MM.1S (cell line): Measurements from ENCODE around the gene CNTNAP2.

Experiments used
- DNase-seq: peaks from one replicate; pipeline ENCODE4 v3.0.0-alpha.2; 2015
- H2AFZ ChIP-seq: fragments of 300-600 bp; sonication (generic); 2 replicates; pipeline ENCODE4 v1.6.0; 2016; ENCODE audit warnings: antibody characterized with exemption, low read length
- H3F3A ChIP-seq: fragments of 300-600 bp; sonication (generic); 2 replicates; pipeline ENCODE4 v1.6.1; 2016; ENCODE audit warnings: mild to moderate bottlenecking, antibody characterized with exemption, low read length, moderate library complexity, mixed read lengths; ENCODE audit not compliant: insufficient read depth
- H3K27ac ChIP-seq: fragments of 300-600 bp; sonication (generic); 2 replicates; pipeline ENCODE4 v1.5.1; 2016; ENCODE audit warnings: mild to moderate bottlenecking, low read length
- H3K27me3 ChIP-seq: fragments of 300-600 bp; sonication (generic); replicated peaks from 2 replicates; pipeline ENCODE4 v1.6.0; 2016; ENCODE audit warnings: low read length; ENCODE audit not compliant: insufficient read depth
- H3K36me3 ChIP-seq: fragments of 300-600 bp; sonication (generic); replicated peaks from 2 replicates; pipeline ENCODE4 v1.6.1; 2016; ENCODE audit warnings: mild to moderate bottlenecking, low read length, mixed read lengths; ENCODE audit not compliant: insufficient read depth
- H3K4me1 ChIP-seq: fragments of 300-600 bp; sonication (generic); 2 replicates; pipeline ENCODE4 v1.6.1; 2016; ENCODE audit warnings: low read length, mixed read lengths
- H3K4me2 ChIP-seq: fragments of 300-600 bp; sonication (generic); 2 replicates; pipeline ENCODE4 v1.6.0; 2016; ENCODE audit warnings: low read depth, low read length
- H3K4me3 ChIP-seq: fragments of 300-600 bp; sonication (generic); 2 replicates; pipeline ENCODE4 v1.5.1; 2016; ENCODE audit warnings: low read length, mixed read lengths
- H3K79me2 ChIP-seq: fragments of 300-600 bp; sonication (generic); 2 replicates; pipeline ENCODE4 v1.6.1; 2016; ENCODE audit warnings: mixed run types, low read length, mixed read lengths
- H3K9ac ChIP-seq: fragments of 300-600 bp; sonication (generic); 2 replicates; pipeline ENCODE4 v1.6.1; 2016; ENCODE audit warnings: low read length, mixed read lengths
- H3K9me2 ChIP-seq: fragments of 300-600 bp; sonication (generic); replicated peaks from 2 replicates; pipeline ENCODE4 v1.6.1; 2016; ENCODE audit warnings: mild to moderate bottlenecking, low read length, mixed read lengths; ENCODE audit not compliant: insufficient read depth
- H3K9me3 ChIP-seq: fragments of 300-600 bp; sonication (generic); replicated peaks from 2 replicates; pipeline ENCODE4 v1.6.1; 2016; ENCODE audit warnings: mild to moderate bottlenecking, low read length, mixed read lengths; ENCODE audit not compliant: insufficient read depth
- H4K20me1 ChIP-seq: fragments of 300-600 bp; sonication (generic); 2 replicates; pipeline ENCODE4 v1.6.1; 2016; ENCODE audit warnings: mild to moderate bottlenecking, low read length, moderate library complexity, mixed read lengths; ENCODE audit not compliant: insufficient read depth
- CTCF ChIP-seq: fragments of 300-600 bp; sonication (generic); IDR thresholded peaks from 2 replicates; pipeline ENCODE4 v1.5.1; 2016; ENCODE audit warnings: antibody characterized with exemption, low read length, mixed read lengths
- EZH2 ChIP-seq: fragments of 300-600 bp; sonication (generic); optimal IDR thresholded peaks from 2 replicates; pipeline ENCODE3; 2017; ENCODE audit warnings: low read depth, mild to moderate bottlenecking, antibody characterized with exemption, low read length, mixed read lengths
- EZH2phosphoT487 ChIP-seq: fragments of 300-600 bp; sonication (generic); IDR thresholded peaks from 2 replicates; pipeline ENCODE4 v1.6.1; 2018; ENCODE audit warnings: antibody characterized with exemption, low read length

CNTNAP2 gene

GRCh38 chr7:148204639-148205304 lies 2088.2 kb downstream of the CNTNAP2 start:
- H3K27me3 ChIP-seq = no peaks in the 10 kb centered on the region
- H3K79me2 ChIP-seq = no peaks in the 10 kb centered on the region
- no peaks in the 10 kb centered on the region for H4K20me1 ChIP-seq
- no peaks in the 10 kb centered on the region for H3F3A ChIP-seq
- no peaks in the 10 kb centered on the region for H3K4me1 ChIP-seq
- H3K27ac ChIP-seq = no peak overlapping the region
- no peaks in the 10 kb centered on the region for H3K9me3 ChIP-seq
- H3K9me2 ChIP-seq = no peaks in the 10 kb centered on the region
- no peak for TF ChIP-seq EZH2phosphoT487
- TF ChIP-seq CTCF = no peak
- TF ChIP-seq EZH2 = no peak
- H3K4me2 ChIP-seq = no peak overlapping the region
- no peak overlapping the region for H2AFZ ChIP-seq
- no peak overlapping the region for H3K9ac ChIP-seq
- H3K36me3 ChIP-seq = no peaks in the 10 kb centered on the region
- H3K4me3 ChIP-seq = no peak overlapping the region
- no peak for DNase-seq

GRCh38 chr7:148209643-148210190 lies 2093.1 kb downstream of the CNTNAP2 start:
- Histone ChIP-seq H3K27me3 (no peaks in the 10 kb centered on the region), H3K79me2 (no peaks in the 10 kb centered on the region)
- TF ChIP-seq EZH2phosphoT487 (no peak), EZH2 (no peak), CTCF (no peak)

GRCh38 chr7:148210804-148211325 lies 2094.3 kb downstream of the CNTNAP2 start:
- Histone ChIP-seq H3K27ac (no peak overlapping the region), H3K9me3 (no peaks in the 10 kb centered on the region), H3K4me2 (no peak overlapping the region), H3F3A (no peaks in the 10 kb centered on the region), H3K4me1 (no peaks in the 10 kb centered on the region; the same call in 1 of the 2 replicates), H3K27me3 (no peaks in the 10 kb centered on the region), H3K9me2 (no peaks in the 10 kb centered on the region), H2AFZ (0 out of 2 replicates have a peak overlapping the region, but pooled peaks have one; percentile 2), H3K36me3 (no peaks in the 10 kb centered on the region), H3K9ac (no peak overlapping the region), H4K20me1 (no peaks in the 10 kb centered on the region), H3K4me3 (no peak overlapping the region), H3K79me2 (no peaks in the 10 kb centered on the region)
- TF ChIP-seq EZH2 = no peak
- no peak for TF ChIP-seq CTCF
- no peak for TF ChIP-seq EZH2phosphoT487
- no peak for DNase-seq

More at GRCh38 chr7:148209643-148210190, 2093.1 kb downstream of the CNTNAP2 start:
- no peak overlapping the region for H3K9ac ChIP-seq
- H3K36me3 ChIP-seq = no peaks in the 10 kb centered on the region
- H3K4me3 ChIP-seq = no peak overlapping the region
- H3K27ac ChIP-seq = no peak overlapping the region
- DNase-seq = no peak
- H2AFZ ChIP-seq = no peak overlapping the region
- H3K4me2 ChIP-seq = no peak overlapping the region
- H4K20me1 ChIP-seq = no peaks in the 10 kb centered on the region
- no peaks in the 10 kb centered on the region for H3F3A ChIP-seq
- H3K9me3 ChIP-seq = no peaks in the 10 kb centered on the region
- H3K4me1 ChIP-seq = no peaks in the 10 kb centered on the region; the same call in 1 of the 2 replicates
- H3K9me2 ChIP-seq = no peaks in the 10 kb centered on the region
